22Rv1 (cell line): ENCODE results near the gene CEP295NL.
"Not testable (repeated sequence)": the region's sequence is repeated elsewhere in the genome, so short reads cannot be mapped to it uniquely, and the experiment has no call there.

Experiments used
- H3K27ac ChIP-seq: fragments of 450-650 bp; 2 replicates; pipeline ENCODE4 v1.5.1; 2017
- CTCF ChIP-seq: fragments of 450-650 bp; IDR thresholded peaks from 2 replicates; pipeline ENCODE4 v1.5.1; 2017; ENCODE audit warnings: mild to moderate bottlenecking
- ZFX ChIP-seq: fragments of 450-650 bp; IDR thresholded peaks from 2 replicates; pipeline ENCODE4 v1.6.1; 2017; ENCODE audit warnings: antibody characterized with exemption, borderline replicate concordance

CEP295NL gene

DNA sequence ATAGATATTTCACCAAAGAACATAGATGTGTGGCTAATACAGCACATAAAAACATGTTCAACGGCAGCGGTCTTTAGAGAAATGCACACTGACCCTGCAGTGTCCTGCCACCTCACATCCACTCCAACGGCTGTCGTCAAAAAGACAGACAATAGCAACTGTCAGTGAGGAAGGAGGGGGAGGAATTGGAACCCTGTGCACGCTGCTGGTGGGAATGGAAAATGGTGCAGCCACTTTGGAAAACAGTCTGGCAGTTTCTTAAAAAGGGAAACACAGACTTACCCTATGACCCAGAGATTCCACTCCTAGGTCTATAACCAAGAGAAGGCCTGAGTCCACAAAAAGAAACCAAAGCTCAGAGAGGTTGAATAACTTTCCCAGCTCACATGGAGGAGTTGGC is 7.7 kb downstream of the CEP295NL start:
- no peak overlapping the region for H3K27ac ChIP-seq
- no peak for TF ChIP-seq ZFX
- TF ChIP-seq CTCF: no peak

DNA sequence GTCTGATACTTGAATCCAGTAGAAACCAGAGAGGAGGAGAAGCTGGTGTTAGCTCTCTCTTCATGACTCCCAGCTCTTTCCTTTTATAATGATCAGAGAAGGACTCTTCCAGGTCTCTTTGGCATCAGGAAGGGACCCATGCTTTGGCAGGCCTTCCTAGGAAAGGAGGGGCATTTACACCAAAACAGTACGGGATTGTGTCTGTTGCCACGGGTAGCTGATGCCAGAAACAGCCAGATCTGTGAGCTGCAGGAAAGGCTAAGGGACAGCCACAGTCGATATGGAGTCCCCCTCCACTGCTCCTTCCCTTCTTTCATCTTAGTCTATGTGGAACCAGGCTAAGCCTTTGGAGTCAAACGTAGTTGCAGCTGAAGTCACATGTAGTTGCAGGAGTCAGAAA is 9.3 kb downstream of the CEP295NL start:
- H3K27ac ChIP-seq: no peak overlapping the region

DNA sequence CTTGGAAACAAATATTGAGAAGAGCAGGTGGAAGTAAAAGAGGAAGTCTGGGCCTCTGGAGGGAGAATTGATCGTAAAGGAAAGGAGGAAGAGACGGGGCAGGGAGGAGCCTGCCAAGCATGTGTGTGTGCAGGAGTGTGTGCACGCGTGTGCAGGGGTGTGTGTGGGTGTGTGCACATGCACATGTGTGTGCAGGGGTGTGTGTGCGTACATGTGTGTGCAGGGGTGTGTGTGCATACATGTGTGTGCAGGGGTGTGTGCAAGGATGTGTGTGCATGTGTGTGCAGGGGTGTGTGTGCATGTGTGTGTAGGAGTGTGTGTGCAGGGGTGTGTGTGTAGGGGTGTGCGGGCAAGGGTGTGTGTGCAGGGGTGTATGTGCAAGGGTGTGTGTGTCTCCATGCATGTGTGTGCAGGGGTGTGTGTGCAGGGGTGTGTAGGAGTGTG is 10.0 kb downstream of the CEP295NL start:
- H3K27ac ChIP-seq: no peak overlapping the region

More for the DNA sequence above, 9.3 kb downstream of the CEP295NL start:
- TF ChIP-seq ZFX: no peak
- TF ChIP-seq CTCF: no peak

DNA sequence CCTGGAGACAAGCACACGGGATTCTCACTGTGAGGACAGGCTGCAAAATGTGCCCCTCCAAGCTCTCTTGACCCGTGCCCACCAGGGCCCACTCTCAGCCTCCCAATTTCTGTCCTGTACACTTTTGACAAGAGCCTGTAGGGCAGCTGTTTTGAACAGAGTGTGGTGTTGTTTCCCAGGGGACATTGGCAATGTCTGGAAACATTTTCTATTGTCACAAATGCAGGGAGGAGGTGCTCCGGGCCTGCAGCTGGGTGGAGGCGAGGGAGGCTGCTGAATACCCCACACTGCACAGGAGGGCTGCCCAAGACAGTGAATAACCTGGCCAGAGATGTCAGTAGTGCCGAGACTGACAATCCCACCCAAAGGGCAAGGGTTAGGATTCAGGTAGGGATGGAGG is 10.5 kb downstream of the CEP295NL start:
- H3K27ac ChIP-seq: no peak overlapping the region
- no peak for TF ChIP-seq ZFX

More for the DNA sequence above, 10.0 kb downstream of the CEP295NL start:
- TF ChIP-seq ZFX (no peak), CTCF (no peak)

DNA sequence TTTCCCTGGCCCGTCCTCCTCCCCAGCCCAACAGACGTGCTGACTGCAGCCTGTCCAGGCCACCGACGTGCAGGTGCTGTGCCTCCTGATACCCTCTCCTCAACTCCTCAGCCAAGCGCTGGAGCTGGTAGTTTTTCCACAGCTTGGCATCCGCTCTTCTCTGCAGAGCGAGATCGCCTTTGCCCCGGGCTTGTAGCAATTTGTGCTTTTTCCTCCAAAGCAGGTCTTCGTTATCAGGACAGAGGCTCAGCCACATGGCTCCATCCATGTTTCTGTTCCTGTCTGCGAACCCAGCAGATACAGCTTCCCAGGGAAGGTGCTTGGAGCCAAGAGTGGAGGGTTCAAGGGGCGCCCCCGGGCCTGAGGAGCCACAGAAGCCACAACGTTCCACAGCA is 10.9 kb downstream of the CEP295NL start:
- TF ChIP-seq CTCF: no peak
- TF ChIP-seq ZFX: no peak
- H3K27ac ChIP-seq: no peak overlapping the region

GRCh38 chr17:78891406-78892061 is 11.5 kb downstream of the CEP295NL start:
- no peak overlapping the region for H3K27ac ChIP-seq
- TF ChIP-seq CTCF: no peak
- TF ChIP-seq ZFX: no peak

- TF ChIP-seq CTCF (no peak), ZFX (no peak)
- H3K27ac ChIP-seq: no peak overlapping the region
Measured at GRCh38 chr17:78890498-78890897, 12.5 kb downstream of the CEP295NL start.

- not testable (repeated sequence) for H3K27ac ChIP-seq
Measured at GRCh38 chr17:78890096-78890495, 12.9 kb downstream of the CEP295NL start.
